ENCODE results near the gene GNPAT. TPM values are rescaled to one million over a fixed set of nuclear protein-coding genes. Genes with fewer than 3 reads are reported as not detected.

The GNPAT gene
- total and polyA plus RNA-seq, 2 of the 8 experiments (the other 6 are each of a cell fraction or from before 2014, with no cell fraction given) = 22.9 to 47.4 TPM

DNA sequence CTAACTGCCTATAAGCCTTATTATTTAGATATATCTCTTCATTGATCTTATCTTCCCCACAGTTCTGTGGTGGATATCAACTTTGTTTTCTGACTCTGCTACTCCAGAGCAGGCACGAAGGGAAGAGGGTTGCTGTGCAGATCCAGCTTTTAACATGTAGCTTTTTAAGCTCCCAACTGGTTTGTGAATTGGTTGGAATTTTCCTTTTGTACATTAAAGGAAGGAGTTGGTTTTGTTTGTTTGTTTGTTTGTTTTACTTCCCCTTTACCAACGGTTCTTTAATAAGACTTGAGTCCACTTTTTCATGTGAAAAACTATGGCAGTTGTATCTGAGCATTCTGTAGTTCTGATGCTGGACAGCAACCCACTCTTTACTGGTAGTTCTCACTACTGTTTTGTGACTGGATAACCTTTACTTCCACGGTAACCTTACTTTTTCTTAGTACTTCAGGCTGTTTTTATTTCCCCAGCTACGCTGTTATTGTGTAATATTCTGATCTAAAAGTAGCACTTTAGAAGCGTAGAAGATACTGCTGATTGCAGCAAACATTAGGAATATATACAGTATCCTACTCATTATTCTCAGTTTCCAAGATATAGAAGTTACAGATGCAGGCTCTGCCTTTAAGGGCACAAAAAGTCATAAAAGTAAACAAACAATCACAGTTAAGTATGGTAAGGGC lies 1.6 kb downstream of the GNPAT start:
- H2BK120ac ChIP-seq (replicated peaks; ENCODE audit: low read depth, low read length) = no peak overlapping the region
- H3K4me1 ChIP-seq (replicated peaks in 1 of 4; ENCODE audit: control insufficient read depth in 3 of 4, insufficient read depth in 4 of 4, low read length in 3 of 4) = peaks cover 0 to 2% (median 0%) of the 10 kb centered on the region in 4 experiments; a peak in 1 of 7 replicates
- CTCF ChIA-PET (ENCODE audit: partially characterized antibody) = interaction anchor here (0.7 kb wide), 1 partner anchor 806 kb away, joined by 3 read pairs; no protein-coding TSS in a partner anchor
- peaks cover 3 to 47% of the 10 kb centered on the region in 2 experiments; a peak in 3 of 4 replicates for H3K79me2 ChIP-seq (ENCODE audit: control insufficient read depth in 1 of 2, insufficient read depth in 2 of 2, low read length in 2 of 2)
- TF ChIP-seq, protein P1, sequence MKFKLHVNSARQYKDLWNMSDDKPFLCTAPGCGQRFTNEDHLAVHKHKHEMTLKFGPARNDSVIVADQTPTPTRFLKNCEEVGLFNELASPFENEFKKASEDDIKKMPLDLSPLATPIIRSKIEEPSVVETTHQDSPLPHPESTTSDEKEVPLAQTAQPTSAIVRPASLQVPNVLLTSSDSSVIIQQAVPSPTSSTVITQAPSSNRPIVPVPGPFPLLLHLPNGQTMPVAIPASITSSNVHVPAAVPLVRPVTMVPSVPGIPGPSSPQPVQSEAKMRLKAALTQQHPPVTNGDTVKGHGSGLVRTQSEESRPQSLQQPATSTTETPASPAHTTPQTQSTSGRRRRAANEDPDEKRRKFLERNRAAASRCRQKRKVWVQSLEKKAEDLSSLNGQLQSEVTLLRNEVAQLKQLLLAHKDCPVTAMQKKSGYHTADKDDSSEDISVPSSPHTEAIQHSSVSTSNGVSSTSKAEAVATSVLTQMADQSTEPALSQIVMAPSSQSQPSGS (IDR thresholded peaks at IDR 0.05; ENCODE audit: low read length) = no peak
- TF ChIP-seq EGR1 (IDR thresholded peaks at IDR 0.05; ENCODE audit: borderline replicate concordance, low read depth, low read length) (no peak), BRCA1 (IDR thresholded peaks at IDR 0.05; ENCODE audit: low read depth, low read length) (no peak), CTBP2 (IDR thresholded peaks at IDR 0.05; ENCODE audit: borderline replicate concordance, insufficient read depth, insufficient read length, low read length) (no peak), CBX5 (IDR thresholded peaks at IDR 0.05; ENCODE audit: low read depth, low read length) (no peak), BCL11A (IDR thresholded peaks at IDR 0.05; ENCODE audit: low read depth in 2 of 2, low read length in 2 of 2) (no peak), RAD21 (IDR thresholded peaks at IDR 0.05 in 1 of 2, conservative IDR thresholded peaks at IDR 0.05 in 1 of 2; ENCODE audit: low read depth in 2 of 2, low read length in 2 of 2) (no peak), KDM1A (IDR thresholded peaks at IDR 0.05; ENCODE audit: borderline replicate concordance, low read length) (no peak)
- H4K5ac ChIP-seq (ENCODE audit: insufficient read length, low read depth, low read length) = no peak overlapping the region
- FAIRE-seq = no peak
- no peak overlapping the region for H2AFZ ChIP-seq (ENCODE audit: low read length)
- H3K4ac ChIP-seq (replicated peaks; ENCODE audit: insufficient read length, low read depth, low read length) = no peak overlapping the region
- POLR2A ChIA-PET (ENCODE audit: partially characterized antibody) = interaction anchor here (0.5 to 1.3 kb wide), 2 partner anchors 10 to 19 kb away, joined by 3 to 4 read pairs; no protein-coding TSS in a partner anchor
- no peaks in the 10 kb centered on the region for H3K27me3 ChIP-seq (replicated peaks in 1 of 4; ENCODE audit: control insufficient read depth in 3 of 4, extremely low read depth in 1 of 4, insufficient read depth in 3 of 4, low read length in 3 of 4)
- DNase-seq (ENCODE audit: low read depth in 1 of 2, low spot score in 2 of 2) = no peak
- peaks cover 7% of the 10 kb centered on the region for H3K23me2 ChIP-seq (ENCODE audit: low read depth, low read length)
- H4K20me1 ChIP-seq (replicated peaks in 1 of 2; ENCODE audit: control insufficient read depth in 1 of 2, insufficient read depth in 2 of 2, low read length in 2 of 2) = peaks cover 0 to 3% of the 10 kb centered on the region in 2 experiments
- no peak overlapping the region for H3K9ac ChIP-seq (replicated peaks in 1 of 4; ENCODE audit: extremely low read depth in 1 of 4, low read depth in 3 of 4, low read length in 3 of 4)
- H3K9me3 ChIP-seq (ENCODE audit: insufficient read depth in 2 of 2, low read depth in 1 of 2, low read length in 1 of 2) = no peaks in the 10 kb centered on the region
- H3K4me2 ChIP-seq (ENCODE audit: insufficient read depth in 1 of 2, low read depth in 2 of 2, low read length in 2 of 2) = peak overlapping the region; percentile 76 to 95; a peak in 3 of 4 replicates
- no peak overlapping the region for H3K23ac ChIP-seq (ENCODE audit: insufficient read length)
- peaks cover 3% of the 10 kb centered on the region; the same call in 1 of the 2 replicates for H3K79me1 ChIP-seq (ENCODE audit: low read depth, low read length)
- no peak overlapping the region for H4K91ac ChIP-seq (replicated peaks; ENCODE audit: insufficient read length, low read length)
- H3K36me3 ChIP-seq (ENCODE audit: control insufficient read depth in 2 of 4, insufficient read depth in 4 of 4, low read length in 3 of 4) = peaks cover 5 to 8% (median 6%) of the 10 kb centered on the region in 4 experiments; a peak in 5 of 8 replicates
- H2AK5ac ChIP-seq (ENCODE audit: low read depth, low read length) = no peak overlapping the region
- no peak overlapping the region for H2BK15ac ChIP-seq (ENCODE audit: low read length)
- no peak overlapping the region for H2BK12ac ChIP-seq (ENCODE audit: low read depth, low read length)
- H3K14ac ChIP-seq (ENCODE audit: insufficient read length) = no peak overlapping the region
- no peak overlapping the region for H3K18ac ChIP-seq (ENCODE audit: extremely low read depth, low read length)
- H4K8ac ChIP-seq (ENCODE audit: extremely low read depth, insufficient read depth, low read length) = no peak overlapping the region
- peak overlapping the region in 3 of 4 experiments; percentile 85 to 98 (median 94); a peak in 3 of 8 replicates for H3K4me3 ChIP-seq (ENCODE audit: extremely low read depth in 1 of 4, insufficient read depth in 2 of 4, low read depth in 3 of 4, low read length in 4 of 4)
- H2BK20ac ChIP-seq (ENCODE audit: low read length) = no peak overlapping the region
- no peak overlapping the region for H3K27ac ChIP-seq (ENCODE audit: low read depth, low read length)
- no peak overlapping the region for H2BK5ac ChIP-seq (ENCODE audit: low read depth, low read length)
- no peak overlapping the region for H3K56ac ChIP-seq (replicated peaks; ENCODE audit: insufficient read length, low read depth, low read length)
- WGBS, 2 experiments (ENCODE audit: extremely low coverage in 1 of 2, insufficient coverage in 1 of 2, insufficient read length in 1 of 2, insufficient replicate concordance in 2 of 2, low coverage in 1 of 2, low lambda C conversion rate in 2 of 2, missing lambda C conversion rate in 1 of 2) = 86% methylated on average over 5 of the region's 5 CpGs; no CpG with 5 or more reads in 1 of the 2 experiments
